Progenitor cell of endocrine pancreas (in vitro differentiated cells): ENCODE measurements around the gene MYO3A. TPM values are rescaled to one million over a fixed set of nuclear protein-coding genes. Genes with fewer than 3 reads are reported as not detected.

ENCODE experiments used
- DNase-seq: peaks from one replicate; pipeline ENCODE4 v3.0.0; 2021; ENCODE audit warnings: low spot score; ENCODE audit not compliant: unreplicated experiment
- H3K27ac Mint-ChIP-seq: 2 replicates; pipeline ENCODE4 v1.8.0; 2021; ENCODE audit warnings: mild to moderate bottlenecking, moderate library complexity, mixed read lengths
- H3K27me3 Mint-ChIP-seq: 2 replicates; pipeline ENCODE4 v1.8.0; 2021; ENCODE audit warnings: mixed read lengths
- H3K36me3 Mint-ChIP-seq: 2 replicates; pipeline ENCODE4 v1.8.0; 2022; ENCODE audit warnings: mixed read lengths; ENCODE audit not compliant: insufficient read depth
- H3K4me1 Mint-ChIP-seq: 2 replicates; pipeline ENCODE4 v1.8.0; 2021; ENCODE audit warnings: low read depth, mixed read lengths
- H3K4me3 Mint-ChIP-seq: 2 replicates; pipeline ENCODE4 v1.8.0; 2021; ENCODE audit warnings: low read depth, mild to moderate bottlenecking, moderate library complexity, mixed read lengths
- H3K9me3 Mint-ChIP-seq: 2 replicates; pipeline ENCODE4 v1.8.0; 2021; ENCODE audit warnings: low read depth, mixed read lengths
- total RNA-seq: library from RNA; stranded (reverse); gene quantifications from 2 replicates; pipeline ENCODE4 v1.2.1, GENCODE V29; 2021
- TF ChIP-seq, protein P1 (sequence below): fragments of 200-600 bp; sonication (generic); IDR thresholded peaks from one replicate; pipeline ENCODE4 v1.5.0; 2021; ENCODE audit warnings: antibody characterized with exemption, mild to moderate bottlenecking; ENCODE audit not compliant: unreplicated experiment

MYO3A gene
- total RNA-seq, 1 donor from 2014 or later: 18.0 TPM

- H3K9me3 Mint-ChIP-seq: no peaks in the 10 kb centered on the region
- H3K4me1 Mint-ChIP-seq: peaks cover 18% of the 10 kb centered on the region
- TF ChIP-seq, protein P1, sequence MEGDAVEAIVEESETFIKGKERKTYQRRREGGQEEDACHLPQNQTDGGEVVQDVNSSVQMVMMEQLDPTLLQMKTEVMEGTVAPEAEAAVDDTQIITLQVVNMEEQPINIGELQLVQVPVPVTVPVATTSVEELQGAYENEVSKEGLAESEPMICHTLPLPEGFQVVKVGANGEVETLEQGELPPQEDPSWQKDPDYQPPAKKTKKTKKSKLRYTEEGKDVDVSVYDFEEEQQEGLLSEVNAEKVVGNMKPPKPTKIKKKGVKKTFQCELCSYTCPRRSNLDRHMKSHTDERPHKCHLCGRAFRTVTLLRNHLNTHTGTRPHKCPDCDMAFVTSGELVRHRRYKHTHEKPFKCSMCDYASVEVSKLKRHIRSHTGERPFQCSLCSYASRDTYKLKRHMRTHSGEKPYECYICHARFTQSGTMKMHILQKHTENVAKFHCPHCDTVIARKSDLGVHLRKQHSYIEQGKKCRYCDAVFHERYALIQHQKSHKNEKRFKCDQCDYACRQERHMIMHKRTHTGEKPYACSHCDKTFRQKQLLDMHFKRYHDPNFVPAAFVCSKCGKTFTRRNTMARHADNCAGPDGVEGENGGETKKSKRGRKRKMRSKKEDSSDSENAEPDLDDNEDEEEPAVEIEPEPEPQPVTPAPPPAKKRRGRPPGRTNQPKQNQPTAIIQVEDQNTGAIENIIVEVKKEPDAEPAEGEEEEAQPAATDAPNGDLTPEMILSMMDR: no peak
- no peak overlapping the region for H3K27ac Mint-ChIP-seq
- H3K36me3 Mint-ChIP-seq: no peaks in the 10 kb centered on the region
- DNase-seq: no peak
- peaks cover 71% of the 10 kb centered on the region for H3K27me3 Mint-ChIP-seq
- no peak overlapping the region for H3K4me3 Mint-ChIP-seq
Observed at GRCh38 chr10:26214004-26214403, 280.0 kb downstream of the MYO3A start.

GRCh38 chr10:26214551-26215395 lies 280.7 kb downstream of the MYO3A start:
- H3K4me3 Mint-ChIP-seq: peak overlapping the region; percentile 72
- TF ChIP-seq, protein P1: no peak
- peaks cover 78% of the 10 kb centered on the region for H3K27me3 Mint-ChIP-seq
- H3K9me3 Mint-ChIP-seq: no peaks in the 10 kb centered on the region
- no peak for DNase-seq
- H3K36me3 Mint-ChIP-seq: no peaks in the 10 kb centered on the region
- H3K27ac Mint-ChIP-seq: peak overlapping the region; percentile 65
- H3K4me1 Mint-ChIP-seq: peaks cover 18% of the 10 kb centered on the region

- no peaks in the 10 kb centered on the region for H3K36me3 Mint-ChIP-seq
- DNase-seq: no peak
- peak overlapping the region; percentile 72 for H3K4me3 Mint-ChIP-seq
- peak overlapping the region; percentile 58 for H3K27ac Mint-ChIP-seq
- peaks cover 85% of the 10 kb centered on the region for H3K27me3 Mint-ChIP-seq
- H3K9me3 Mint-ChIP-seq: no peaks in the 10 kb centered on the region
- TF ChIP-seq, protein P1: no peak
- peaks cover 18% of the 10 kb centered on the region for H3K4me1 Mint-ChIP-seq
Observed at GRCh38 chr10:26215396-26215934, 281.4 kb downstream of the MYO3A start.

- no peaks in the 10 kb centered on the region for H3K36me3 Mint-ChIP-seq
- H3K4me3 Mint-ChIP-seq: peak overlapping the region; percentile 72
- H3K27ac Mint-ChIP-seq: peak overlapping the region; percentile 58
Observed at GRCh38 chr10:26215935-26216584, 282.0 kb downstream of the MYO3A start.

More at GRCh38 chr10:26215935-26216584, 282.0 kb downstream of the MYO3A start:
- H3K9me3 Mint-ChIP-seq: no peaks in the 10 kb centered on the region
- H3K27me3 Mint-ChIP-seq: peaks cover 91% of the 10 kb centered on the region
- TF ChIP-seq, protein P1: no peak
- H3K4me1 Mint-ChIP-seq: peaks cover 18% of the 10 kb centered on the region
- peak; percentile 72 for DNase-seq
